Subcutaneous adipose tissue (tissue), 4 donors: ENCODE measurements around the gene SHROOM4. TPM values are rescaled to one million over a fixed set of nuclear protein-coding genes. Genes with fewer than 3 reads are reported as not detected.

Source experiments
- CTCF ChIP-seq: fragments of 450-650 bp; IDR thresholded peaks from one replicate; pipeline ENCODE4 v1.5.1; 2016; ENCODE audit warnings: low read depth, mild to moderate bottlenecking, control low read depth, antibody characterized with exemption, moderate library complexity
- total RNA-seq, 4 donors: library from RNA; depleted of rRNA; stranded (reverse); fragments of >200 nt; gene quantifications; one replicate each; pipeline ENCODE4 v1.1.0, GENCODE V29; 2016

Gene SHROOM4
- total RNA-seq, 4 donors from 2014 or later: 9.7 to 32.8 (median 15.3) TPM

- no peak for TF ChIP-seq CTCF
Observed at GRCh38 chrX:50780144-50780543, 33.9 kb downstream of the SHROOM4 start.

- no peak for TF ChIP-seq CTCF
Observed at GRCh38 chrX:50779694-50780093, 34.3 kb downstream of the SHROOM4 start.

- TF ChIP-seq CTCF: no peak
Observed at GRCh38 chrX:50778272-50778671, 35.7 kb downstream of the SHROOM4 start.

- no peak for TF ChIP-seq CTCF
Observed at GRCh38 chrX:50776248-50776647, 37.7 kb downstream of the SHROOM4 start.

- no peak for TF ChIP-seq CTCF
Observed at GRCh38 chrX:50771382-50771781, 42.6 kb downstream of the SHROOM4 start.

GRCh38 chrX:50770702-50771101 lies 43.3 kb downstream of the SHROOM4 start:
- no peak for TF ChIP-seq CTCF

- TF ChIP-seq CTCF: no peak
Observed at GRCh38 chrX:50769389-50770063, 44.5 kb downstream of the SHROOM4 start.
